ENCODE data around the gene DSC2.

- TF ChIP-seq CTCF (IDR thresholded peaks at IDR 0.05; ENCODE audit: poor library complexity, severe bottlenecking) (no peak), POLR2AphosphoS5 (IDR thresholded peaks at IDR 0.05) (peak; percentile 66), EZH2 (IDR thresholded peaks at IDR 0.05; ENCODE audit: borderline replicate concordance, insufficient read depth, low read length, poor library complexity, severe bottlenecking) (no peak), MXI1 (conservative IDR thresholded peaks at IDR 0.05; ENCODE audit: poor library complexity, severe bottlenecking) (no peak), SMC3 (conservative IDR thresholded peaks at IDR 0.05; ENCODE audit: poor library complexity) (no peak), TAF1 (IDR thresholded peaks at IDR 0.05; ENCODE audit: low read depth) (no peak), EP300 (conservative IDR thresholded peaks at IDR 0.05; ENCODE audit: poor library complexity, severe bottlenecking) (no peak)
These were observed 61.4 kb downstream of the DSC2 start for GRCh38 chr18:31040686-31041270.

Data from neural cell (in vitro differentiated cells).